Rectal smooth muscle tissue (tissue), 1 donor: ENCODE results near the gene PKP1.

Experiments used
- H3K27ac ChIP-seq: one replicate; pipeline ENCODE4 v1.7.0; 2013; ENCODE audit warnings: low read depth, low read length, inconsistent platforms
- H3K27me3 ChIP-seq: one replicate; pipeline ENCODE4 v1.7.0; 2013; ENCODE audit warnings: low read length; ENCODE audit not compliant: control insufficient read depth, insufficient read depth
- H3K36me3 ChIP-seq: one replicate; pipeline ENCODE4 v1.7.0; 2013; ENCODE audit warnings: low read length; ENCODE audit not compliant: control insufficient read depth, insufficient read depth
- H3K4me1 ChIP-seq: one replicate; pipeline ENCODE4 v1.7.0; 2013; ENCODE audit warnings: low read length; ENCODE audit not compliant: control insufficient read depth, insufficient read depth
- H3K4me3 ChIP-seq: one replicate; pipeline ENCODE4 v1.7.0; 2013; ENCODE audit warnings: low read length
- H3K9ac ChIP-seq: one replicate; pipeline ENCODE4 v1.7.0; 2013; ENCODE audit warnings: low read length

The PKP1 gene

DNA sequence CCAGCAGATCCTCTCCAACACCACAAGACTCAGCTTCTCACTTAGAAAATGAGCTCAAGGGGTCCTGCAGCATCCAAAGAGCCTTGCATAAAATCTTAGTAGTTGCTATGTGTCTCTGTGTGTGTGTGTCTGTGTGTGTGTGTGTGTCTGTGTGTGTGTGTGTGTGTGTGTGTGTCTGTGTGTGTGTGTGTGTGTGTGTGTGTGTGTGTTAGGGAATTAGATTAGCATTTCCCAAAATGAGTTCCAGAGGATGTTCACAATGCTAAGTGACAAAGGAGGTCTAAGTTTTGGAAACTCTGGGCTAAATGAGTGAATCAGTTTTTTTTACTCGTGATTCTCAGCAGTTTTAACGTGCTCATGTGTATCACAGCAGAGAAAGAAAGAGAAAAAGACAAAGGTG lies 63.7 kb downstream of the PKP1 start:
- no peaks in the 10 kb centered on the region for H3K36me3 ChIP-seq
- H3K4me1 ChIP-seq, result no peaks in the 10 kb centered on the region
- no peaks in the 10 kb centered on the region for H3K27me3 ChIP-seq
- no peak overlapping the region for H3K4me3 ChIP-seq
- H3K9ac ChIP-seq, result no peak overlapping the region
- H3K27ac ChIP-seq, result no peak overlapping the region

DNA sequence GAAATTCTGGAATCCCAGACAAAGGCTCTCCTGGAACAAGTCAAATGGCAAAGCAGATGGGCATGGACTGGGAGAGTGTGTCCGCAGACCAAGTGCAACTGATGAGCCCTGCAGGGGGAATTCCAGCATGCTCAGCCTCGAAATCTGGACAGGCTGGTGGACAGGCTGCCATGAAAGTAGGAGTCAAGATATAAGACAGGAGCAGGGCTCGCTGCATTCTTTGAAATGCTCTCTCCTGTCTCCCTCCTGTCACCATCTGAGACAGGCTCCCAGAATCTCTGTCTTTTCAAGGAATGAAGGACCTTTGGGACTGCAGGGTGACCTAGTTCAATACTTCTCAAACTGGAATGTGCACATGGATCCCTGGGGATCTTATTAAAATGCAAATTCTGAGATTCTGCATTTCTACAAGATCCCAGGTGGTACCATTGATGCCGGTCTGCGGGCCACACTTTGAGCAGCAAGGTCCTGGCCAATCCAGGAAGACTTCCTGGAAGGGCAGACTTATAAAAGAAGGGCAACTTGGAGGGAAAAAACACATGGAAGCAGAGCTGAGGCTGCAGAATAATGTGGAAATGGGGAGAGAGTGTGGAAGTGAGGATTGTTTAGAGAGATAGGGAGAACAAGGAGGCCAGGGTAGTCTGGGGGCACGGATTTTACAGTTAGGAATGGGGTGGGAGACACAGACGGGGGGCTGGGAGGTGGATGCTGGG lies 64.3 kb downstream of the PKP1 start:
- H3K27ac ChIP-seq, result no peak overlapping the region
- no peaks in the 10 kb centered on the region for H3K4me1 ChIP-seq
- H3K36me3 ChIP-seq, result no peaks in the 10 kb centered on the region
- H3K4me3 ChIP-seq, result no peak overlapping the region
- H3K9ac ChIP-seq, result no peak overlapping the region
- H3K27me3 ChIP-seq, result no peaks in the 10 kb centered on the region

DNA sequence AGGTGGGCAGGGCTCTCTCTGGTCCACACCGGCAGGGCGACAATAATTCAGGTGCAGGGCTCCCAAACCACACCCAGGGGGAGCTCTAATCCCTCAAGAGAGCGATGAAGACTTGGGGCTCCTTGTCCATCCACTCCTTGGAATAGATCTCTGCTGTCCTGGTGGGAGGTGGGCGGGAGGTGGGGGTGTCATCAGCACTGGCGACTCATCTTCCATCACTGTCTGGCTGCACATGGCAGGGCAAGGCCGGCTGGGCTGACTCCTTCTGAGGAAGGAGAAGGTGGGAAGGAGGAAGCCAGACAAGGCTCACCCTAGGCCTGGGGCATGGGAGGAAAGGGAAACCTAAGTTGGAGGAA lies 64.9 kb downstream of the PKP1 start:
- no peak overlapping the region for H3K4me3 ChIP-seq
- H3K9ac ChIP-seq, result no peak overlapping the region
- no peaks in the 10 kb centered on the region for H3K27me3 ChIP-seq
- no peaks in the 10 kb centered on the region for H3K4me1 ChIP-seq
- H3K36me3 ChIP-seq, result no peaks in the 10 kb centered on the region
- no peak overlapping the region for H3K27ac ChIP-seq

DNA sequence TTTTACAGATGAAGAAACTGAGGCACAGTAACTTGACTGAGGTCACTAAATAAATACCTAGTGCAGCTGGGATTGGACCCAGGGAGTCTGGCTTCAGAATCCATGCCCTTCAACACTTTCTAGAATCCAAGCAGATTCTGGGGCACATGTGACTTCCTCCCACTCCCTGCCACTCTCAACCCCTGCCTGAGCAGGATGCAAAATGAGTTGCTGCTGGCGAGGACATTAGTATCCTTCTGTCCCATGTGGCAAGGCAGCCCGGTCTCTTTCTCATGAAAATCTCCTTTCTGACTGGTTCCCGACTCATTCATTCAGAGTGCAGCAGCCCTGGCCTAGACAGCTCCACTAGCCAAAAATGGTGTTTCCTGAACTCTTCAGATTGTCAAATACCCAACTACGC lies 65.8 kb downstream of the PKP1 start:
- no peak overlapping the region for H3K9ac ChIP-seq
- no peaks in the 10 kb centered on the region for H3K36me3 ChIP-seq
- no peak overlapping the region for H3K4me3 ChIP-seq
- no peaks in the 10 kb centered on the region for H3K27me3 ChIP-seq
- no peak overlapping the region for H3K27ac ChIP-seq
- H3K4me1 ChIP-seq, result no peaks in the 10 kb centered on the region

DNA sequence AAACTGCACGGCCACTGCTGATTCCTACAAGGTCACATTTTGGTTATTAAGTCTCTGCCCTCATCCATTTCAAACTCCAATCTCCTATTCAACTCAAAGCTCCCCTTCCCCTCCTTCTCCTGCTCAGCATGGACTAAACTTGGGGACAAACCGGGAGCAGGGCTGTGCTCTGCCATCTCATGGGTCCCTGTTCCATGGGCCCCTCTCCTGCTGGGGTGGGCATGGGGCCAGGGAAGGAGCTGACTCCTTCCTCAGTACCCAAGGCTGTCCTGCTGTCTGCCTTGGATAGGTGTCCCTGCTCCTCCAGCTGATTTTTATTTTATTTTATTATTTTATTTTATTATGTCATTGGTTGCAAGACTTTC lies 67.0 kb downstream of the PKP1 start:
- no peak overlapping the region for H3K9ac ChIP-seq
- H3K4me3 ChIP-seq, result no peak overlapping the region
- no peaks in the 10 kb centered on the region for H3K36me3 ChIP-seq
- no peak overlapping the region for H3K27ac ChIP-seq
- H3K27me3 ChIP-seq, result no peaks in the 10 kb centered on the region
- no peaks in the 10 kb centered on the region for H3K4me1 ChIP-seq

DNA sequence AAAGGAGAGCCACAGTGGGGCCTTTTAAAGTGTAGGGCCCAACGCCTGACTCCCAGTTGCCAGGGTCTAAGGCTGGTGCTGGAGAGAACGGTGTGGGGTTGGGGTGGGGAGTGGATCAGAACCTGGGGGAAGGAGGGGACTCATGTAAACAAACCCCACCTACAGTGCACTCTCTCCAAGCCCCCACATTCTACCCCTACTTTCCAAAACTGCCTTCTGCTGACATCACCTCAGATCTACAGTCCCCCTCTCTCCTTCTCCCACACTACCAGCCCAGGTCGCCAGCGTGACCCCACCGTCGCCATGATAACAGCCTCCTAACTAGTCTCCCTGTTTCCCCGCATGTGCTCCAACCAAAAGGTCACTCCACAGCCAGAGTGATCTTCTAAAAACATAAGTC lies 67.6 kb downstream of the PKP1 start:
- no peak overlapping the region for H3K4me3 ChIP-seq
- H3K27me3 ChIP-seq, result no peaks in the 10 kb centered on the region

DNA sequence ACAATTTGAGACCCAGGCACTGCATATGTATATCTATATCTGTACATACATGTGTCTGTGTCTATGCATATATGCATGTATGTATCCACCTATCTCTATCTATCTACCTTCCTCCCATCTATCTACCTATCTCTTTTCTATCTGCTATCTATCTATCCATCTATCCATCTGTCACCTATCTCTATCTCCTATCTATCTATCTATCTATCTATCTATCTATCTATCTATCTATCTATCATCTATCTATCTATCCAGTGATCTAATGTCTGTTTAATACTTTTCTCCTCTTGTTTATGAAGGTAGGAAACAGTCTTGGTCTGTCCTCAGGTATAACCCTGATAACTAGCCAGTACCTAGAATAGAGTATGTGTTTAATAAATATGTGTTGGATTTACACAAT lies 68.3 kb downstream of the PKP1 start:
- Histone ChIP-seq H3K27ac (no peak overlapping the region), H3K4me3 (no peak overlapping the region), H3K36me3 (no peaks in the 10 kb centered on the region), H3K27me3 (no peaks in the 10 kb centered on the region), H3K9ac (no peak overlapping the region), H3K4me1 (no peaks in the 10 kb centered on the region)

More for the DNA sequence above, 67.6 kb downstream of the PKP1 start:
- Histone ChIP-seq H3K9ac (no peak overlapping the region), H3K36me3 (no peaks in the 10 kb centered on the region), H3K27ac (no peak overlapping the region), H3K4me1 (no peaks in the 10 kb centered on the region)

DNA sequence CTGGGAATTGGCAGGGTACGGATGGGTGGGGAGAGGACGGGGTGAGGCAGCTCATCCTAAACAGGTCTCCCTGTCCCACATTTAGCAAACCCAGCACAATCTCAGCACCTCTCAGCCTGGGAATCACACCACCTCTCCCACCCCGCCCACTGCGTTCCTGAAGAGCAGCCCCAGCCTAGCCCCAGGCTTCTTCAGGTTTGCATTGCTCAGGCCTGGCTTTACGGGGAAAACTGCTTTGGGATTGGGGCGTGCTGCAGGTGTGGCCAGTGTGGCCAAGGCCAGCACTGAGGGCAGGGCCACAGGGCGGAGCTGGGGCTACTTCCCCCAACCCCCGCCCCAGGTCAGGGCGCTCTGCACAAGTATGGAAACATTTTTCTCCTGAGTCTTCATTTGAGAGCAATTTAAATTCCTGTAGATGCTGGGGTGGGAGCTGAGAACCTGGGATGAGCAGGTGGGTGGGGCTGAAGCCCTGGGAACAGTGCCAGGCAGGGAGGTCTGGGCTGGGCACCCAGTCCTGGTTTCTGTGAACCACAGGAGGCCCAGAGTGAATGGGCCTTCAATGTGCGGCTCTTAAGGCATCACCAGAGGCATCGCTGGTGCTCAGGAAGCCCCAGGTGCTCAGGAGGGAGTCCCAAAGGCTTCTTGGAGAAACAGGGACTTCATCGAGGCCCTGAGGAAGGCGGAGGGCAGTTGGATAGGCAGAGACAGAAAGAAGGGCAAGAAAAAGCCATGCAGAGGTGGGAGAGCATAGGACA lies 70.1 kb downstream of the PKP1 start:
- Histone ChIP-seq H3K27ac (no peak overlapping the region), H3K9ac (no peak overlapping the region), H3K36me3 (no peaks in the 10 kb centered on the region), H3K4me3 (no peak overlapping the region), H3K27me3 (no peaks in the 10 kb centered on the region), H3K4me1 (no peaks in the 10 kb centered on the region)

DNA sequence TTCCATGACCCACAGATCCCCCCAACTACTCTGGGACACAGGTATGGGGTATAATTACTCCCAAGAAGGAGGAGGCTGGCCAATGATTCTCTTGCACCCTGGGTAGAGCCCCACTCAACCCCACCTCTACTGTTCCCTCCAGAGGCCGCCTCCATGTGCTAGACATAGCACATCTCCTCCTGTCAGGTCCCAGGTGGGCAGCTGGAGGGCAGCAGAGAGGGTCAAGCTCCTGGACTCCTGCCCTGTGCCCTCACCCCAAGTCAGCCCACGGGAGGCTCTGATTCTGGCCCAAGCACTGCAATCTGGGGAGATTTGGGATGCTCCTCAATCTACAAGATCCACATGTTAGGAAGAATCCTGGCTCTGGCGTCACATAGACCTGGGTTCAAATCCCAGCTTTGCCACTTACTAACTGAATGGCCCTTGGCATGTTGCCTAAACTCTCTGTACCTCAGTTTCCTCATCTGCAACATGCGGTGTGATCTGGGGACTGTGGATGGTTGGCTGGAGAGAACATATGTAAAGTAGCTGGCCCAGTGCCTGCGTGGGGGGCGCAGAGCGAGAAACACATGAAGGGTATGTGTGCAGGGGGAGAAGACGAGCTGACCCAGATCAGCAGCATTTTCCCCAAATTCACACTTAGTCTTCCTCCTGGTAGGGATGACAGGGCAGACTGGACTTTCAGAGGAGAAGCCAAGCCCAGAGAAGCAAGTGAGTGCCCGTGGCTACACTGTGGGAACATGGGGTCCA lies 71.0 kb downstream of the PKP1 start:
- Histone ChIP-seq H3K4me1 (no peaks in the 10 kb centered on the region), H3K27me3 (no peaks in the 10 kb centered on the region), H3K9ac (no peak overlapping the region), H3K4me3 (no peak overlapping the region), H3K36me3 (no peaks in the 10 kb centered on the region), H3K27ac (no peak overlapping the region)

DNA sequence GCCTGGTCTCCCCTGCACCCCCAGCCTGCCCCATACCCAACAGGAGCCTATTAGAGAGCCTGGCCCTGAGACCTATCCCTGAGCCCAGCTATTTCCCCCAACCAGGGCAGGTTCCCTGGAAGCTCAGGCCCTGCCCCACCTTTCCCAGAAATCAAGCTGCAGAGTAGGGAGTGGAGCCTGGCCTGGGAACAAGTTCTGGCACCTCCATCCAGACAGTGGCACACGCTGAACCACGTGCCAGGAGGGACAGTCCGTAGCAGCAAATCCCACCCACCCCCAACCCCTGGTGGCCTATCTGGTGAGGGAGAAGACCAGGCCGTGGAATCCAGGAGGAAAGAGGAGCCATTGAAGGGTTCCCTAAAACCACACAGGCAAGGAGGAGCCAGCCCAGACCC lies 71.6 kb downstream of the PKP1 start:
- no peaks in the 10 kb centered on the region for H3K36me3 ChIP-seq
- H3K27me3 ChIP-seq, result no peaks in the 10 kb centered on the region
- no peak overlapping the region for H3K4me3 ChIP-seq
- H3K9ac ChIP-seq, result no peak overlapping the region
- no peak overlapping the region for H3K27ac ChIP-seq
- H3K4me1 ChIP-seq, result no peaks in the 10 kb centered on the region

DNA sequence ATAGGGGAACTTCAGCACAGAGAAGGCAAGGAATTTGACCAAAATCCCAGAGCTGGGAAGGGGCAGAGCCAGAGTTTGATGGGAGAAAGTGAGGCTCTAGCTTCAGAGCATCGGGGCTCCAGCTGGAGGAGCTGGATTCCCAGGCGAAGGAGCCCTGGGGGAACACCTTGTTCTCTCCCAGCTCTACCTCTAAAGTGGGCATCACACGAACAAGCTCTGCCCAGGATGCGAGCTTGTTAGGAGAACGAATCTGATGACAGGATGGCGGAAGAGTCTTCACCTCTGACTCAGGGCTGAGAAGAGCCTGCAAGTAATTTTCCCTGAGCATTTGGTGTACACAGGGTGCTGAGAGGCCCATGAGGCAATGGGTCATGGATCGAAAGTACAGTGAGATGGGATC lies 72.2 kb downstream of the PKP1 start:
- H3K36me3 ChIP-seq, result no peaks in the 10 kb centered on the region
- no peaks in the 10 kb centered on the region for H3K4me1 ChIP-seq
- no peak overlapping the region for H3K9ac ChIP-seq
- no peak overlapping the region for H3K27ac ChIP-seq
- no peak overlapping the region for H3K4me3 ChIP-seq
- no peaks in the 10 kb centered on the region for H3K27me3 ChIP-seq

DNA sequence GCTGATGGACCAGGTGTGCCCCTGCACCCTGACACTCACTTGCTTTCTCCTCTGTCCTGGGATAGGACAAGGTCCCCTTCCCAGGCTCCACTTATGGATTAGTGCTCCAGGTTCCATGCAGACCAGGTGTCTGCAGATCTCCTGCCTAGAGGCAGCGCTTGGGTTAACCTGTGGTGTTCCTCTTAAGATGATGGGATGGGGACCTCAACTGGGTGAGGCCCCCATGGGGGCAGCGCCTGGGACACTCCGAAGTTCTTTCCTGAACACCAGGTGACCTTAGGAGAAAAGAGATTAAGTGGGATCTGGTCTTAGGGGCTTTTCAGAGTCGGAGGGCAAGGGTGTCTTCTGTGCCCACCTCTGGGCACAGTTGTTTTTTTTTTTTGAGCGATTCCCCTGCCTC lies 72.9 kb downstream of the PKP1 start:
- Histone ChIP-seq H3K27me3 (no peaks in the 10 kb centered on the region), H3K27ac (no peak overlapping the region), H3K36me3 (no peaks in the 10 kb centered on the region), H3K4me3 (no peak overlapping the region), H3K9ac (no peak overlapping the region), H3K4me1 (no peaks in the 10 kb centered on the region)
